ENCODE results near the gene PCSK5.

DNA sequence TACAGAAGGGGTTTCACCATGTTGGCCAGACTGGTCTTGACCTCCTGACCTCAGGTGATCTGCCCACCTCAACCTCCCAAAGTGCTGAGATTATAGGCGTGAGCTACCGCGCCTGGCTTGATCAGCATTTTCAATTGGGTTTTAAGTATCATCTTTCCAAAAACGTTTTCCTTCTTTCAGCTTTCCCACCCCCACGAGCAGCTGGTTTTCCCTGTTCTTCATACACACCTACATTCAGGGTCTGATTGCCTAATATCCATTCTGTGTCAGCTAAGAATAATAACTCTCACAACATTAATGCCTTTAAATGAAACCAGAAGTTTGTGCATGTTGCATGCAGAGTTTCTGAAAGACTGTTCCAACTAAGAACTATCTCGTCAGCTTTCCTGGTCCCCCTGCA, 465.4 kb downstream of the PCSK5 start:
- TF ChIP-seq, protein P1, sequence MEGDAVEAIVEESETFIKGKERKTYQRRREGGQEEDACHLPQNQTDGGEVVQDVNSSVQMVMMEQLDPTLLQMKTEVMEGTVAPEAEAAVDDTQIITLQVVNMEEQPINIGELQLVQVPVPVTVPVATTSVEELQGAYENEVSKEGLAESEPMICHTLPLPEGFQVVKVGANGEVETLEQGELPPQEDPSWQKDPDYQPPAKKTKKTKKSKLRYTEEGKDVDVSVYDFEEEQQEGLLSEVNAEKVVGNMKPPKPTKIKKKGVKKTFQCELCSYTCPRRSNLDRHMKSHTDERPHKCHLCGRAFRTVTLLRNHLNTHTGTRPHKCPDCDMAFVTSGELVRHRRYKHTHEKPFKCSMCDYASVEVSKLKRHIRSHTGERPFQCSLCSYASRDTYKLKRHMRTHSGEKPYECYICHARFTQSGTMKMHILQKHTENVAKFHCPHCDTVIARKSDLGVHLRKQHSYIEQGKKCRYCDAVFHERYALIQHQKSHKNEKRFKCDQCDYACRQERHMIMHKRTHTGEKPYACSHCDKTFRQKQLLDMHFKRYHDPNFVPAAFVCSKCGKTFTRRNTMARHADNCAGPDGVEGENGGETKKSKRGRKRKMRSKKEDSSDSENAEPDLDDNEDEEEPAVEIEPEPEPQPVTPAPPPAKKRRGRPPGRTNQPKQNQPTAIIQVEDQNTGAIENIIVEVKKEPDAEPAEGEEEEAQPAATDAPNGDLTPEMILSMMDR (IDR thresholded peaks at IDR 0.05) = no peak
- TF ChIP-seq POLR2A (IDR thresholded peaks at IDR 0.05) = no peak
